Pancreas (tissue), 10 donors: Measurements from ENCODE around the gene SLC25A12. TPM values are rescaled to one million over a fixed set of nuclear protein-coding genes. Genes with fewer than 3 reads are reported as not detected.

Source experiments
- ATAC-seq, 4 donors: fragments of 200-7000 bp; cut with Tn5 transposase; one replicate each; pipeline versions ENCODE4 v1.8.0 to v1.9.1; 2020; ENCODE audit warnings: mild to moderate bottlenecking in 4 of 4, moderate library complexity in 4 of 4
- DNase-seq, 6 donors: peaks; one replicate each; pipeline ENCODE4 v3.0.0-alpha.2; 2020
- FAIRE-seq: peaks from 2 replicates; lab custom pipeline; 2012; peaks lifted over from hg19 to GRCh38; lab: Jason Lieb, UNC
- H3K27ac ChIP-seq, 4 donors: fragments of 200-600 bp; sonication (generic); 1 replicate in 3 of 4; 2 replicates in 1 of 4; pipeline versions ENCODE4 v1.5.0 to v1.8.0; 2020
- H3K27me3 ChIP-seq, 4 donors: fragments of 200-600 bp; one replicate each; pipeline ENCODE4 v1.8.0; 2021
- H3K36me3 ChIP-seq, 3 donors: fragments of 200-600 bp; sonication (generic) in 1 of 3; one replicate each; pipeline versions ENCODE4 v1.5.0 to v1.8.0; 2020 to 2021
- H3K4me1 ChIP-seq, 3 donors: fragments of 200-600 bp; one replicate each; pipeline ENCODE4 v1.8.0; 2021
- H3K4me3 ChIP-seq, 4 donors: fragments of 200-600 bp; sonication (generic) in 2 of 4; one replicate each; pipeline versions ENCODE4 v1.5.0 to v1.8.0; 2020 to 2021
- H3K9me3 ChIP-seq, 4 donors: fragments of 200-600 bp; one replicate each; pipeline ENCODE4 v1.8.0; 2021
- WGBS, 2 donors: extraction: QIAGEN DNeasy Blood & Tissue Kit; methylation state at CpG; one replicate each; pipeline ENCODE4 v1.1.7; 2013; 5-methylcytosine and 5-hydroxymethylcytosine counted together
- intact Hi-C, 3 donors: fragments of 100-400 bp; cut with DNase I; formaldehyde crosslinking; loops; one replicate each; pipeline versions ENCODE4 v1.11.1 to v1.14.2; 2022
- polyA plus RNA-seq, 2 donors: library from polyadenylated mRNA; stranded (reverse); fragments of 200-250 nt; gene quantifications; one replicate each; pipeline ENCODE4 v1.2.3, GENCODE V29; 2013
- total RNA-seq, 6 donors: library from RNA; stranded (reverse); fragmentation: NEBNext Ultra II Directional in 4 of 6; extraction: Animal tissue kit (Norgen Biotek cat#: 25700) in 4 of 6; gene quantifications; one replicate each; pipeline versions ENCODE4 v1.2.1 to v1.2.4, GENCODE V29; 2021 to 2023
- TF ChIP-seq, protein P1 (sequence below), 4 donors: fragments of 200-600 bp; sonication (generic) in 3 of 4; IDR thresholded peaks; one replicate each; pipeline versions ENCODE4 v1.5.0 to v1.8.0; 2021; ENCODE audit warnings: antibody characterized with exemption in 4 of 4
- donor health status: healthy with polysubstance abuse.
- donor health status: DM: no; HTN: no; CAD: no; lungs with moderate emphysema.
- donor health status: DM: no; HTN: no; CAD: no.
- donor health status: control.
- donor health status: control.
- donor health status: Bipolar disorder and iron deficiency.
- donor health status: DM: yes; HTN: yes; CAD: no.
- donor health status: DM: no; HTN: no; CAD: no.
- donor health status: DM: no; HTN: no; CAD: no.
- donor health status: DM: yes; HTN: yes; CAD: no.

SLC25A12 gene
- total and polyA plus RNA-seq, 8 donors: 1.7 to 8.9 (median 3.0) TPM

DNA sequence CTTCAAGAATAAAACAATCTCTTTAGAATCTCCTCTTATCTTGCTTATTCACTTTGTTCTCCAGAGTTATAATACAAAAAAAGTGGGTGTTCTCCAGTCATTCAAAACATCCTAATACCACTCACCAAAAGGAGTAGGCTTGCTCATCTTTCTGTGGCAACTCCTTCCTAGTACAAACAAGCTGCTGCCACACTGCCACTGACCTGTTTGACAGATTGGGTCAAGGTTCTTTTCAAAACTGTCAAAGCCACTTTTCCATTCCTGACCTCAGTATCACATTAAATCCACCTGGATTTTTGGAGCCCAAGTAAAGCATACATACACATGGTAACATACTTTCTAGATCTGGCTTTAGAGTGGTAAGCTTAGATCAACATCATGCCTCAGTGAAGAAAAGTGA, 59.8 kb downstream of the SLC25A12 start:
- FAIRE-seq (no peak), DNase-seq (no peak), ATAC-seq (no peak)
- Histone ChIP-seq H3K4me1 (no peaks in the 10 kb centered on the region), H3K4me3 (no peak overlapping the region), H3K27ac (no peak overlapping the region), H3K9me3 (no peaks in the 10 kb centered on the region), H3K27me3 (no peaks in the 10 kb centered on the region), H3K36me3 (no peaks in the 10 kb centered on the region)
- intact Hi-C loops: no loop called here
- TF ChIP-seq, protein P1, sequence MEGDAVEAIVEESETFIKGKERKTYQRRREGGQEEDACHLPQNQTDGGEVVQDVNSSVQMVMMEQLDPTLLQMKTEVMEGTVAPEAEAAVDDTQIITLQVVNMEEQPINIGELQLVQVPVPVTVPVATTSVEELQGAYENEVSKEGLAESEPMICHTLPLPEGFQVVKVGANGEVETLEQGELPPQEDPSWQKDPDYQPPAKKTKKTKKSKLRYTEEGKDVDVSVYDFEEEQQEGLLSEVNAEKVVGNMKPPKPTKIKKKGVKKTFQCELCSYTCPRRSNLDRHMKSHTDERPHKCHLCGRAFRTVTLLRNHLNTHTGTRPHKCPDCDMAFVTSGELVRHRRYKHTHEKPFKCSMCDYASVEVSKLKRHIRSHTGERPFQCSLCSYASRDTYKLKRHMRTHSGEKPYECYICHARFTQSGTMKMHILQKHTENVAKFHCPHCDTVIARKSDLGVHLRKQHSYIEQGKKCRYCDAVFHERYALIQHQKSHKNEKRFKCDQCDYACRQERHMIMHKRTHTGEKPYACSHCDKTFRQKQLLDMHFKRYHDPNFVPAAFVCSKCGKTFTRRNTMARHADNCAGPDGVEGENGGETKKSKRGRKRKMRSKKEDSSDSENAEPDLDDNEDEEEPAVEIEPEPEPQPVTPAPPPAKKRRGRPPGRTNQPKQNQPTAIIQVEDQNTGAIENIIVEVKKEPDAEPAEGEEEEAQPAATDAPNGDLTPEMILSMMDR (IDR thresholded peaks at IDR 0.05): no peak

DNA sequence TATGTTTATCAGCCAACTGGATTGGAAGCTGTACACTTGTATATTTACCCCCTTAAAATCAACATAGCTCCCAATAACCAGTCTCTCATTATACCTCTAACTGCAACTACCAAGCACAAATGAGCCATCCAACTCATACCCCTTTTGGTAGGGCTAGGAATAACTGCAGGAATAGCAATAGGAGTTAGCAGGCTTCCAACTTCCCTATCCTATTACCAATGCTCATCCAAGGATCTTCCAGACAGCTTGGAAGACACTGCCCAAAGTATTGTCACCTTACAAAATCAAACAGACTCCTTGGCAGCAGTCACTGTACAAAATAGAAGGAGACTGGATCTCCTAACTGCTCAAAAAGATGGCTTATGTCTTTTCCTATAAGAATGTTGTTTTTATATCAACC, 61.6 kb downstream of the SLC25A12 start:
- TF ChIP-seq, protein P1 (IDR thresholded peaks at IDR 0.05): no peak
- H3K9me3 ChIP-seq: no peaks in the 10 kb centered on the region
- intact Hi-C loops: no loop called here
- ATAC-seq (no peak), DNase-seq (no peak), FAIRE-seq (no peak)
- H3K4me1 ChIP-seq: no peaks in the 10 kb centered on the region
- H3K27ac ChIP-seq: no peak overlapping the region
- no peak overlapping the region for H3K4me3 ChIP-seq
- H3K36me3 ChIP-seq: no peaks in the 10 kb centered on the region
- no peaks in the 10 kb centered on the region for H3K27me3 ChIP-seq

DNA sequence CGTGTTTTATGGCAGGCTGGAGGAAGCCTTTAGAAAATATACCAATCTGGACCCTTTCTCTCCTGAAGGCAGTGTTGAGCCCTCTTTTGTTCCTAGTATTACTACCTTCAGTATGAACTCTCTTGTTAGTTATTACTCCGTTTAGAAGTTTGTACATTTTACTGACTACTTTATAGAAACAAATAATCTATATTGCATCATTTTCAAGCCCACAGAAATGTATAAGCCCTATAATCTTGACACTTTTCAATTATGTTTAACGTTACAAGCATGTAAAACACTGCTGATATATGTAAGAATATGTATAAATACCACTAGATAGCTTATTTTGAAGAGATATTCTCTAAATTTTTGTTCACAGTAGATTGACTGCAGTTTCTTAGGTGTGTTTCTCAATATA, 64.0 kb downstream of the SLC25A12 start:
- Histone ChIP-seq H3K36me3 (no peaks in the 10 kb centered on the region), H3K4me1 (no peaks in the 10 kb centered on the region), H3K4me3 (no peak overlapping the region), H3K9me3 (no peaks in the 10 kb centered on the region), H3K27me3 (no peaks in the 10 kb centered on the region), H3K27ac (no peak overlapping the region)
- WGBS, 2 donors: 87 to 94% methylated on average over 3 of the region's 3 CpGs
- no peak for ATAC-seq
- DNase-seq: no peak
- intact Hi-C loops: no loop called here
- FAIRE-seq: no peak
- TF ChIP-seq, protein P1 (IDR thresholded peaks at IDR 0.05): no peak

DNA sequence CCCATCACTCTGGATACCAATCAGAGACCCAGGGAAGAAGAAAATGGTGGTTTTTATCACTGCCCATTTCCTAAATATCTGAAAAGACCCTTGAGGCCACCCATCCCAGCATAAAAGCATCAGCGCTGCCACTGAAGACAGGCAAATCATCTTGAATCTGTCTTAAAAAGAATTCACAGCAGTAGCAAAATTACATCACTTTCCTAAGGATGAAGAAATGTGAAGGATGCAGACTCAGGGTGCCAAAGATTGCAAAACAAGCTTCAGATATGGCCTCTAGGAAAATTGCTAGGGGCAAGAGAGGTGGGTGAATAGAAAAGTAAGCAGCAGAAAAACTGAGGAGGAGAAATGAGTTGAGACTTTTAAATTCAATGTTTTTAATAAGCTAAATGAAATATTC, 70.0 kb downstream of the SLC25A12 start:
- no peak overlapping the region for H3K4me3 ChIP-seq
- H3K27ac ChIP-seq: no peak overlapping the region
- no peak for DNase-seq
- H3K27me3 ChIP-seq: no peaks in the 10 kb centered on the region
- 95 to 96% methylated on average over 1 of the region's 1 CpG for WGBS, 2 donors
- H3K9me3 ChIP-seq: no peaks in the 10 kb centered on the region
- no peak for ATAC-seq
- intact Hi-C loops: no loop called here
- H3K36me3 ChIP-seq: no peaks in the 10 kb centered on the region
- H3K4me1 ChIP-seq: no peaks in the 10 kb centered on the region
- no peak for FAIRE-seq
- TF ChIP-seq, protein P1 (IDR thresholded peaks at IDR 0.05): no peak

DNA sequence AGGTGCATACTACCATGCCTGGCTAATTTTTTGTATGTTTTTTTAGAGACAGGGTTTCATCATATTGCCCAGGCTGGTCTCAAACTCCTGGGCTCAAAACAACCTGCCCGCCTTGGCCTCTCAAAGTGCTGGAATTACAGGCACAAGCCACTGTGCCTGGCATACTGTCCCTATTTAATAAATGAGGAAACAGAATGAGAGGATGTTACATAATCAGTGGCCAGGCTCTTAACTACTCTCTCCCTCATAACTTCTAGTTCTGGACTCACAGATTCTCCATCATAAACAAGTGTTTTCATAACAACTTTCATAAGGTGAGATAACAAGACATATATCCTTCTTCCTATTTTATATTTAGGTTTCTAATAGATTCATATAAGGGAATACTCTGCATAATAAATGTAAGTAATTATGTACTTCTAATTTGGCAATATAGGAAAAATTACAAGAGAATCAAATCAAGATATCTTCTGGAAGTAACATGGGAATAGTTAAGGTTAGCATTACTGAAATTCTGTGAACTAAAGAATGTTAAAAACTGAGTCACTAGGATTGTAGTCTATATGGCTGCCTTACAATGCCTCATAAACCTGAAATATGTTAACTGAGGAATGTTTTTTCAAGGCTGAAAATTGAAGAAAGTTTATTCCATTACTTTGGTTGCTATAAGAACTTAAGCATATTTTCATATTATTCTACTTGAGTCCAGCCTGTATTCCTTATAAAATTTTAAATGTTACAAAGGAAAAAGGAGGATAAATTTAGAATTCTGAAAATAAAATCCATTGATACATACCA, 71.3 kb downstream of the SLC25A12 start:
- TF ChIP-seq, protein P1 (IDR thresholded peaks at IDR 0.05): no peak
- FAIRE-seq (no peak), ATAC-seq (no peak), DNase-seq (no peak)
- no peak overlapping the region for H3K4me3 ChIP-seq
- intact Hi-C loops: no loop called here
- H3K9me3 ChIP-seq: no peaks in the 10 kb centered on the region
- no peaks in the 10 kb centered on the region for H3K36me3 ChIP-seq
- H3K27me3 ChIP-seq: no peaks in the 10 kb centered on the region
- H3K27ac ChIP-seq: no peak overlapping the region
- WGBS, 2 donors: 83 to 97% methylated on average over 1 of the region's 1 CpG
- H3K4me1 ChIP-seq: no peaks in the 10 kb centered on the region
